Kidney (tissue), 14 donors: ENCODE measurements around the gene SCD. TPM values are rescaled to one million over a fixed set of nuclear protein-coding genes. Genes with fewer than 3 reads are reported as not detected.

Source experiments
- DNase-seq, 5 donors: peaks; one replicate each; pipeline ENCODE4 v3.0.0-alpha.2; 2013 to 2020
- FAIRE-seq: peaks from 2 replicates; lab custom pipeline; 2012; peaks lifted over from hg19 to GRCh38; lab: Jason Lieb, UNC
- H3K27ac ChIP-seq, 2 donors: one replicate each; pipeline ENCODE4 v1.7.0; 2013; ENCODE audit warnings: low read depth in 2 of 2, low read length in 2 of 2, inconsistent platforms in 1 of 2
- H3K27me3 ChIP-seq: one replicate; pipeline ENCODE4 v1.7.1; 2013; ENCODE audit warnings: low read length, inconsistent platforms; ENCODE audit not compliant: control insufficient read depth, insufficient read depth
- H3K36me3 ChIP-seq, 3 donors: one replicate each; pipeline versions ENCODE4 v1.7.0 to v1.7.1; 2013; ENCODE audit warnings: low read length in 3 of 3, control low read depth in 1 of 3, inconsistent platforms in 1 of 3; ENCODE audit not compliant: insufficient read depth in 3 of 3, control insufficient read depth in 2 of 3
- H3K4me1 ChIP-seq, 3 donors: one replicate each; pipeline versions ENCODE4 v1.7.0 to v1.7.1; 2013; ENCODE audit warnings: low read length in 3 of 3, inconsistent platforms in 1 of 3, low read depth in 1 of 3; ENCODE audit not compliant: control insufficient read depth in 2 of 3, insufficient read depth in 2 of 3
- H3K4me3 ChIP-seq, 3 donors: one replicate each; pipeline versions ENCODE4 v1.7.0 to v1.8.1; 2013; ENCODE audit warnings: low read length in 3 of 3, control low read depth in 1 of 3, inconsistent platforms in 1 of 3
- H3K9ac ChIP-seq, 3 donors: one replicate each; pipeline versions ENCODE4 v1.7.0 to v1.7.1; 2013; ENCODE audit warnings: low read length in 3 of 3, control low read depth in 1 of 3, inconsistent platforms in 1 of 3
- H3K9me3 ChIP-seq, 3 donors: one replicate each; pipeline versions ENCODE4 v1.7.0 to v1.7.1; 2013; ENCODE audit warnings: low read length in 3 of 3, control low read depth in 1 of 3, inconsistent platforms in 1 of 3; ENCODE audit not compliant: control insufficient read depth in 2 of 3, insufficient read depth in 1 of 3
- CTCF ChIP-seq: IDR thresholded peaks from 3 replicates; pipeline ENCODE4 v1.5.1; 2012; ENCODE audit warnings: mild to moderate bottlenecking, moderate library complexity, borderline replicate concordance; ENCODE audit not compliant: insufficient read depth; ENCODE audit errors: extremely low read depth
- intact Hi-C: fragments of 100-400 bp; cut with DNase I; formaldehyde crosslinking; loops from one replicate; pipeline ENCODE4 v1.11.1; 2022
- polyA plus RNA-seq: library from polyadenylated mRNA; stranded (reverse); fragments of 350-450 nt; fragmentation: Illumina TruSeq; extraction: RNeasy Lipid Tissue Mini Kit (QIAGEN cat#74804); gene quantifications from one replicate; pipeline ENCODE4 v1.2.3, GENCODE V29; 2014; ENCODE audit warnings: low read depth, low replicate concordance; ENCODE audit not compliant: insufficient read depth
- total RNA-seq: library from RNA; stranded (reverse); fragmentation: NEBNext Ultra II Directional; extraction: Animal tissue kit (Norgen Biotek cat#: 25700); gene quantifications from one replicate; pipeline ENCODE4 v1.2.1, GENCODE V29; 2021
- donor health status: control.
- donor health status: control.
- donor health status: control.
- donor health status: control.
- donor health status: control.
- donor health status: DM: yes; HTN: yes; CAD: no.
- donor health status: Normal renal cell carcinoma (clear cell type).

The SCD gene
- total and polyA plus RNA-seq, 2 donors from 2014 or later: 8.7 to 10.7 TPM

GRCh38 chr10:100311298-100311697 is 35.7 kb upstream of the SCD start:
- Histone ChIP-seq H3K27me3 (no peaks in the 10 kb centered on the region), H3K27ac (no peak overlapping the region), H3K36me3 (no peaks in the 10 kb centered on the region), H3K9me3 (no peaks in the 10 kb centered on the region), H3K9ac (no peak overlapping the region), H3K4me3 (no peak overlapping the region), H3K4me1 (no peaks in the 10 kb centered on the region)
- DNase-seq: no peak
- intact Hi-C loops: no loop called here
- FAIRE-seq: no peak
- TF ChIP-seq CTCF: no peak

- H3K36me3 ChIP-seq: no peaks in the 10 kb centered on the region
- no peak for TF ChIP-seq CTCF
These were observed 31.4 kb upstream of the SCD start for GRCh38 chr10:100315615-100316014.

DNA sequence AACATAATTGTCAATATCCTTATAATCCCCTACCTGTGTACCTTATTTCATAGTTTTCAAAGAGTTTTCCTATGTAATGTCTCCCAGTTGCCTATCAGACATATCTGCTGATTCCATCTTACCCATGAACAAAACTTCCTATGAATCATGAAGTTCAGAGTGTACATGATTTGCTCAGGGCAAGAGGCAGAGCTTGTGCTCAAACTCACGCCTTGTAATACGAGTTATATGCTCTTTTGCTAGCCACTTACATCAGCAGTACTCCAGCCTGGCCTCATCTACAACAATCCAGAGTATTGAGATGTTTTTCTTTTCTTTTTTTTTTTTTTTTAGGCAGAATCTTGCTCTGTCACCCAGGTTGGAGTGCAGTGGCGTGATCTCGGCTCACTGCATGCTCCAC is 28.8 kb upstream of the SCD start:
- DNase-seq (no peak), FAIRE-seq (no peak)
- Histone ChIP-seq H3K9me3 (no peaks in the 10 kb centered on the region), H3K36me3 (no peaks in the 10 kb centered on the region), H3K4me3 (no peak overlapping the region), H3K4me1 (no peaks in the 10 kb centered on the region), H3K9ac (no peak overlapping the region), H3K27ac (no peak overlapping the region), H3K27me3 (no peaks in the 10 kb centered on the region)
- TF ChIP-seq CTCF: no peak
- intact Hi-C loops: no loop called here

More at GRCh38 chr10:100315615-100316014, 31.4 kb upstream of the SCD start:
- DNase-seq (no peak), FAIRE-seq (no peak)
- Histone ChIP-seq H3K4me3 (no peak overlapping the region), H3K27me3 (no peaks in the 10 kb centered on the region), H3K27ac (no peak overlapping the region), H3K4me1 (no peaks in the 10 kb centered on the region), H3K9ac (no peak overlapping the region), H3K9me3 (no peaks in the 10 kb centered on the region)
- intact Hi-C loops: no loop called here

GRCh38 chr10:100319707-100320402 is 27.2 kb upstream of the SCD start:
- Histone ChIP-seq H3K9me3 (no peaks in the 10 kb centered on the region), H3K9ac (no peak overlapping the region), H3K27ac (no peak overlapping the region), H3K4me3 (no peak overlapping the region), H3K36me3 (no peaks in the 10 kb centered on the region), H3K4me1 (no peaks in the 10 kb centered on the region), H3K27me3 (no peaks in the 10 kb centered on the region)
- intact Hi-C loops: no loop called here
- FAIRE-seq: no peak
- TF ChIP-seq CTCF: no peak
- DNase-seq: no peak
